HepG2 (cell line): ENCODE results near the gene ICAM3. TPM values are rescaled to one million over a fixed set of nuclear protein-coding genes. Genes with fewer than 3 reads are reported as not detected.

ENCODE experiments used
- CCAR2 ChIP-seq: fragments of 200-400 bp; formaldehyde crosslinking; optimal IDR thresholded peaks from 2 replicates; pipeline ENCODE3; 2018; ENCODE audit warnings: low read depth, mild to moderate bottlenecking, low read length, moderate library complexity
- EP300 ChIP-seq, 3 experiments: sonication (generic) in 1 of 3; formaldehyde crosslinking in 1 of 3; IDR thresholded peaks; 2 replicates each; pipeline versions ENCODE4 v1.5.1 to v1.6.1; 2011 to 2020; ENCODE audit warnings: low read depth in 2 of 3, low read length in 2 of 3, borderline replicate concordance in 1 of 3, improper control_type of control experiment in 1 of 3, mild to moderate bottlenecking in 1 of 3, missing genetic modification reagents in 1 of 3, moderate library complexity in 1 of 3
- GATA4 ChIP-seq: sonication (generic); IDR thresholded peaks from 2 replicates; pipeline ENCODE4 v1.6.1; 2016; ENCODE audit warnings: antibody characterized with exemption, low read depth, borderline replicate concordance
- JUN ChIP-seq: sonication (generic); formaldehyde crosslinking; IDR thresholded peaks from 2 replicates; pipeline ENCODE4 v1.4.0; 2020; ENCODE audit warnings: mild to moderate bottlenecking, missing genetic modification reagents
- MED13 ChIP-seq: sonication (generic); formaldehyde crosslinking; IDR thresholded peaks from 2 replicates; pipeline ENCODE4 v1.5.0; 2020; ENCODE audit warnings: missing genetic modification reagents
- MZF1 ChIP-seq: sonication (generic); formaldehyde crosslinking; IDR thresholded peaks from 2 replicates; pipeline ENCODE4 v1.8.1; 2023; ENCODE audit warnings: mild to moderate bottlenecking, missing genetic modification reagents, borderline replicate concordance
- NKX3-1 ChIP-seq: sonication (generic); formaldehyde crosslinking; IDR thresholded peaks from 2 replicates; pipeline ENCODE4 v1.5.0; 2020; ENCODE audit warnings: missing genetic modification reagents
- RFX3 ChIP-seq: IDR thresholded peaks from 2 replicates; pipeline ENCODE4 v1.6.1; 2016; ENCODE audit warnings: missing biosample characterization, missing genetic modification reagents
- SRY ChIP-seq: sonication (generic); formaldehyde crosslinking; IDR thresholded peaks from 2 replicates; pipeline ENCODE4 v1.8.0; 2022; ENCODE audit warnings: mild to moderate bottlenecking, missing genetic modification reagents
- YY1 ChIP-seq: IDR thresholded peaks from 2 replicates; pipeline ENCODE4 v1.6.1; 2011; ENCODE audit warnings: low read length, low read depth, moderate library complexity, mild to moderate bottlenecking; ENCODE audit not compliant: insufficient read depth, insufficient replicate concordance
- ZNF17 ChIP-seq: sonication (generic); formaldehyde crosslinking; IDR thresholded peaks from 2 replicates; pipeline ENCODE4 v1.5.0; 2020; ENCODE audit warnings: mild to moderate bottlenecking, missing genetic modification reagents
- ZNF431 ChIP-seq: sonication (generic); formaldehyde crosslinking; IDR thresholded peaks from 2 replicates; pipeline ENCODE4 v1.9.0; 2022; ENCODE audit warnings: missing genetic modification reagents, low read depth, mild to moderate bottlenecking, borderline replicate concordance
- polyA plus RNA-seq, 8 experiments: library from polyadenylated mRNA; depleted of rRNA in 3 of 8; stranded (reverse) in 7 of 8; unstranded in 1 of 8; fragments of >200 nt; fragmentation: Illumina TruSeq in 4 of 8; extraction: Trizol in 4 of 8; gene quantifications; 2 replicates each; pipeline versions ENCODE4 v1.2.1 to v1.2.3, GENCODE V29; 2011 to 2016; ENCODE audit warnings: low read depth in 4 of 8, missing spikeins in 1 of 8, mixed read lengths in 1 of 8; ENCODE audit not compliant: insufficient read depth in 1 of 8
- total RNA-seq, 5 experiments: library from RNA; depleted of rRNA; stranded (reverse); fragments of >200 nt; fragmentation: Illumina TruSeq; extraction: Trizol; gene quantifications; 2 replicates each; pipeline ENCODE4 v1.2.3, GENCODE V29; 2016; ENCODE audit warnings: low read depth in 1 of 5
- TF ChIP-seq, protein P1 (sequence below): sonication (generic); formaldehyde crosslinking; IDR thresholded peaks from 2 replicates; pipeline ENCODE4 v1.5.0; 2020; ENCODE audit warnings: missing genetic modification reagents
- TF ChIP-seq, protein P2 (sequence below): sonication (generic); formaldehyde crosslinking; IDR thresholded peaks from 2 replicates; pipeline ENCODE4 v1.5.0; 2020; ENCODE audit warnings: mild to moderate bottlenecking, missing genetic modification reagents, borderline replicate concordance
- TF ChIP-seq, protein P3 (sequence below): sonication (generic); formaldehyde crosslinking; IDR thresholded peaks from 2 replicates; pipeline ENCODE4 v1.8.0; 2022; ENCODE audit warnings: mild to moderate bottlenecking, missing genetic modification reagents
- TF ChIP-seq, protein P4 (sequence below): sonication (generic); formaldehyde crosslinking; IDR thresholded peaks from 2 replicates; pipeline ENCODE4; 2020; ENCODE audit warnings: missing genetic modification reagents, mild to moderate bottlenecking, borderline replicate concordance

Gene ICAM3
- total and polyA plus RNA-seq, 2 of the 13 experiments (the other 11 are each of a cell fraction or from before 2014, with no cell fraction given), result 14.1 to 21.0 TPM

DNA sequence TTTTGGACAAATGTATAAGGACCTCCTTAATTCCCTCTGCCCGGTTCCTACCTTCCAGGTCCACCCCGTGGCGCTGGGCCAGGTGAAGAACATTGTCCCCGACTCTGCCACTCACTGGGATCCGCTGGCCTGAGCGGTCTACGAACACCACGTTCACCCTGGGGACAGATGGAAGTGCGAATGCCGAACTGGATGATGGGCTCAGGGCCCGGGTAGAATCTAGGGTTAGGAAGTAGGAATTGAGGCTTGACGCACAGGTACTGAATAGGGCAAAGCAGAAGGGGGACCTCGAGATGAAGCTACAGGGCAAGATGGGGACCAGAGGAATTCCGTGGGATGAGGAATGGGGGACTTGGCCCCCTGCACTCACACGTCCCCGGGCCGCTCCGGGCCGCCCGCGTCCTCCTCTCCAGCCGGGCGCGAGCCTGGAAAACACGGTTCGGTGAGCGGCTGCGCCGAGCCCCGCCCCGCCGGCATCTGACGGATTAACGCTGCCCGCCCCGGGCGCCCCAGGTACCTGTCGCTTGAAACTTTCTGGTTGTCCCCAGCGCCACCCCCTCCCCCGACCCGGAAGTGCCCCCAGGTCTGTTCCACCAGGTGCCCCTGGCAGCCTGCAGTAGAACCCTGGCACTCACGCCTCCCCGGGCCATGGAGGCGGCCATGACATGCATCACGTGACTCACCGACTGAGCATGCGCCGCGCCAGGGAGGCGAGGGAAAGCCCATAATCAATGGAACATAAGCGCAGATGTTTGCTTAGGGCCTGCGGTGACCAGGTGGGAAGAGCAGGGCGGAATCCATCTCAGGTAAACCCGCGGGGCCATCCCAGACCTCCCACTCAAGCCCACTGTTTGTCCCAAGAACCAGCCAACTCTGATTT, 23.8 kb downstream of the ICAM3 start, which contains the start of gene FDX2 (continued):
- TF ChIP-seq MZF1 (no peak), SRY (CRISPR knock-in tag) (no peak), NKX3-1 (CRISPR knock-in tag) (no peak), CCAR2 (no peak), RFX3 (CRISPR knock-in tag) (no peak), YY1 (peak; percentile 99), GATA4 (no peak), JUN (CRISPR knock-in tag) (no peak), MED13 (CRISPR knock-in tag) (no peak), ZNF17 (CRISPR knock-in tag) (no peak), EP300 (IDR thresholded peaks at IDR 0.05; ENCODE audit: low read depth in 2 of 2, low read length in 2 of 2) (no peak), EP300 (CRISPR knock-in tag; IDR thresholded peaks at IDR 0.05; ENCODE audit: borderline replicate concordance) (no peak; the same call in 1 of the 2 replicates), ZNF431 (CRISPR knock-in tag) (no peak)
- TF ChIP-seq, protein P1, sequence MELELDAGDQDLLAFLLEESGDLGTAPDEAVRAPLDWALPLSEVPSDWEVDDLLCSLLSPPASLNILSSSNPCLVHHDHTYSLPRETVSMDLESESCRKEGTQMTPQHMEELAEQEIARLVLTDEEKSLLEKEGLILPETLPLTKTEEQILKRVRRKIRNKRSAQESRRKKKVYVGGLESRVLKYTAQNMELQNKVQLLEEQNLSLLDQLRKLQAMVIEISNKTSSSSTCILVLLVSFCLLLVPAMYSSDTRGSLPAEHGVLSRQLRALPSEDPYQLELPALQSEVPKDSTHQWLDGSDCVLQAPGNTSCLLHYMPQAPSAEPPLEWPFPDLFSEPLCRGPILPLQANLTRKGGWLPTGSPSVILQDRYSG (CRISPR knock-in tag), result no peak
- TF ChIP-seq, protein P2, sequence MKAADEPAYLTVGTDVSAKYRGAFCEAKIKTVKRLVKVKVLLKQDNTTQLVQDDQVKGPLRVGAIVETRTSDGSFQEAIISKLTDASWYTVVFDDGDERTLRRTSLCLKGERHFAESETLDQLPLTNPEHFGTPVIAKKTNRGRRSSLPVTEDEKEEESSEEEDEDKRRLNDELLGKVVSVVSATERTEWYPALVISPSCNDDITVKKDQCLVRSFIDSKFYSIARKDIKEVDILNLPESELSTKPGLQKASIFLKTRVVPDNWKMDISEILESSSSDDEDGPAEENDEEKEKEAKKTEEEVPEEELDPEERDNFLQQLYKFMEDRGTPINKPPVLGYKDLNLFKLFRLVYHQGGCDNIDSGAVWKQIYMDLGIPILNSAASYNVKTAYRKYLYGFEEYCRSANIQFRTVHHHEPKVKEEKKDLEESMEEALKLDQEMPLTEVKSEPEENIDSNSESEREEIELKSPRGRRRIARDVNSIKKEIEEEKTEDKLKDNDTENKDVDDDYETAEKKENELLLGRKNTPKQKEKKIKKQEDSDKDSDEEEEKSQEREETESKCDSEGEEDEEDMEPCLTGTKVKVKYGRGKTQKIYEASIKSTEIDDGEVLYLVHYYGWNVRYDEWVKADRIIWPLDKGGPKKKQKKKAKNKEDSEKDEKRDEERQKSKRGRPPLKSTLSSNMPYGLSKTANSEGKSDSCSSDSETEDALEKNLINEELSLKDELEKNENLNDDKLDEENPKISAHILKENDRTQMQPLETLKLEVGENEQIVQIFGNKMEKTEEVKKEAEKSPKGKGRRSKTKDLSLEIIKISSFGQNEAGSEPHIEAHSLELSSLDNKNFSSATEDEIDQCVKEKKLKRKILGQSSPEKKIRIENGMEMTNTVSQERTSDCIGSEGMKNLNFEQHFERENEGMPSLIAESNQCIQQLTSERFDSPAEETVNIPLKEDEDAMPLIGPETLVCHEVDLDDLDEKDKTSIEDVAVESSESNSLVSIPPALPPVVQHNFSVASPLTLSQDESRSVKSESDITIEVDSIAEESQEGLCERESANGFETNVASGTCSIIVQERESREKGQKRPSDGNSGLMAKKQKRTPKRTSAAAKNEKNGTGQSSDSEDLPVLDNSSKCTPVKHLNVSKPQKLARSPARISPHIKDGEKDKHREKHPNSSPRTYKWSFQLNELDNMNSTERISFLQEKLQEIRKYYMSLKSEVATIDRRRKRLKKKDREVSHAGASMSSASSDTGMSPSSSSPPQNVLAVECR, result peak; percentile 95
- TF ChIP-seq, protein P3, sequence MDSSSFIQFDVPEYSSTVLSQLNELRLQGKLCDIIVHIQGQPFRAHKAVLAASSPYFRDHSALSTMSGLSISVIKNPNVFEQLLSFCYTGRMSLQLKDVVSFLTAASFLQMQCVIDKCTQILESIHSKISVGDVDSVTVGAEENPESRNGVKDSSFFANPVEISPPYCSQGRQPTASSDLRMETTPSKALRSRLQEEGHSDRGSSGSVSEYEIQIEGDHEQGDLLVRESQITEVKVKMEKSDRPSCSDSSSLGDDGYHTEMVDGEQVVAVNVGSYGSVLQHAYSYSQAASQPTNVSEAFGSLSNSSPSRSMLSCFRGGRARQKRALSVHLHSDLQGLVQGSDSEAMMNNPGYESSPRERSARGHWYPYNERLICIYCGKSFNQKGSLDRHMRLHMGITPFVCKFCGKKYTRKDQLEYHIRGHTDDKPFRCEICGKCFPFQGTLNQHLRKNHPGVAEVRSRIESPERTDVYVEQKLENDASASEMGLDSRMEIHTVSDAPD, result no peak
- TF ChIP-seq, protein P4, sequence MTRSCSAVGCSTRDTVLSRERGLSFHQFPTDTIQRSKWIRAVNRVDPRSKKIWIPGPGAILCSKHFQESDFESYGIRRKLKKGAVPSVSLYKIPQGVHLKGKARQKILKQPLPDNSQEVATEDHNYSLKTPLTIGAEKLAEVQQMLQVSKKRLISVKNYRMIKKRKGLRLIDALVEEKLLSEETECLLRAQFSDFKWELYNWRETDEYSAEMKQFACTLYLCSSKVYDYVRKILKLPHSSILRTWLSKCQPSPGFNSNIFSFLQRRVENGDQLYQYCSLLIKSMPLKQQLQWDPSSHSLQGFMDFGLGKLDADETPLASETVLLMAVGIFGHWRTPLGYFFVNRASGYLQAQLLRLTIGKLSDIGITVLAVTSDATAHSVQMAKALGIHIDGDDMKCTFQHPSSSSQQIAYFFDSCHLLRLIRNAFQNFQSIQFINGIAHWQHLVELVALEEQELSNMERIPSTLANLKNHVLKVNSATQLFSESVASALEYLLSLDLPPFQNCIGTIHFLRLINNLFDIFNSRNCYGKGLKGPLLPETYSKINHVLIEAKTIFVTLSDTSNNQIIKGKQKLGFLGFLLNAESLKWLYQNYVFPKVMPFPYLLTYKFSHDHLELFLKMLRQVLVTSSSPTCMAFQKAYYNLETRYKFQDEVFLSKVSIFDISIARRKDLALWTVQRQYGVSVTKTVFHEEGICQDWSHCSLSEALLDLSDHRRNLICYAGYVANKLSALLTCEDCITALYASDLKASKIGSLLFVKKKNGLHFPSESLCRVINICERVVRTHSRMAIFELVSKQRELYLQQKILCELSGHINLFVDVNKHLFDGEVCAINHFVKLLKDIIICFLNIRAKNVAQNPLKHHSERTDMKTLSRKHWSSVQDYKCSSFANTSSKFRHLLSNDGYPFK, result peak; percentile 79; the same call in 1 of the 2 replicates
